H9 (cell line): Measurements from ENCODE around the gene FBN3. TPM values are rescaled to one million over a fixed set of nuclear protein-coding genes. Genes with fewer than 3 reads are reported as not detected.
A peak's percentile ranks its signal among the peaks of the same experiment; 100 is the strongest.
"Not testable (repeated sequence)": the region's sequence is repeated elsewhere in the genome, so short reads cannot be mapped to it uniquely, and the experiment has no call there.

Experiments used
- DNase-seq: peaks from one replicate; pipeline ENCODE4 v3.0.0-alpha.2; 2017
- H2AFZ ChIP-seq: one replicate; pipeline ENCODE4 v1.6.1; 2013; ENCODE audit warnings: mild to moderate bottlenecking, low read length, control low read depth, moderate library complexity
- H2AK5ac ChIP-seq: 2 replicates; pipeline ENCODE4 v1.6.1; 2013; ENCODE audit warnings: low read length, control low read depth, mixed read lengths; ENCODE audit not compliant: insufficient read length
- H2BK120ac ChIP-seq: one replicate; pipeline ENCODE4 v1.6.1; 2013; ENCODE audit warnings: low read depth, mild to moderate bottlenecking, low read length, control low read depth, inconsistent platforms; ENCODE audit not compliant: poor library complexity, severe bottlenecking
- H2BK12ac ChIP-seq: 2 replicates; pipeline ENCODE4 v1.6.1; 2013; ENCODE audit warnings: low read length, control low read depth, mixed read lengths, low read depth; ENCODE audit not compliant: insufficient read length
- H2BK15ac ChIP-seq: 2 replicates; pipeline ENCODE4 v1.6.1; 2013; ENCODE audit warnings: low read depth, low read length, control low read depth
- H2BK20ac ChIP-seq: one replicate; pipeline ENCODE4 v1.6.1; 2013; ENCODE audit warnings: low read depth, mild to moderate bottlenecking, low read length, control low read depth, inconsistent platforms; ENCODE audit not compliant: poor library complexity, severe bottlenecking
- H2BK5ac ChIP-seq: 2 replicates; pipeline ENCODE4 v1.6.1; 2013; ENCODE audit warnings: low read length, control low read depth, mixed read lengths; ENCODE audit not compliant: insufficient read length
- H3K14ac ChIP-seq: 2 replicates; pipeline ENCODE4 v1.6.1; 2013; ENCODE audit warnings: low read length, control low read depth; ENCODE audit not compliant: insufficient read depth
- H3K18ac ChIP-seq: 2 replicates; pipeline ENCODE4 v1.6.1; 2013; ENCODE audit warnings: low read depth, mild to moderate bottlenecking, mixed read lengths, low read length, control low read depth; ENCODE audit not compliant: insufficient read length
- H3K23ac ChIP-seq: 2 replicates; pipeline ENCODE4 v1.6.1; 2013; ENCODE audit warnings: low read length, control low read depth, mixed read lengths, low read depth; ENCODE audit not compliant: insufficient read length
- H3K23me2 ChIP-seq: 2 replicates; pipeline ENCODE4 v1.6.1; 2013; ENCODE audit warnings: low read depth, mild to moderate bottlenecking, mixed read lengths, low read length, control low read depth; ENCODE audit not compliant: insufficient read length, poor library complexity, severe bottlenecking
- H3K27ac ChIP-seq: 2 replicates; pipeline ENCODE4 v1.5.1; 2013; ENCODE audit warnings: low read length, control low read depth, mixed read lengths, low read depth; ENCODE audit not compliant: insufficient read length
- H3K27me3 ChIP-seq: 2 replicates; pipeline ENCODE4 v1.6.1; 2013; ENCODE audit warnings: low read length, control low read depth, inconsistent platforms; ENCODE audit not compliant: insufficient read depth
- H3K4ac ChIP-seq: 2 replicates; pipeline ENCODE4 v1.6.1; 2013; ENCODE audit warnings: low read depth, mild to moderate bottlenecking, control low read depth, inconsistent platforms, low read length, moderate library complexity
- H3K4me1 ChIP-seq: 2 replicates; pipeline ENCODE4 v1.6.1; 2013; ENCODE audit warnings: low read length, control low read depth, inconsistent platforms; ENCODE audit not compliant: insufficient read depth
- H3K4me2 ChIP-seq: 2 replicates; pipeline ENCODE4 v1.6.1; 2013; ENCODE audit warnings: low read length, control low read depth, mixed read lengths; ENCODE audit not compliant: insufficient read length, insufficient read depth
- H3K56ac ChIP-seq: 2 replicates; pipeline ENCODE4 v1.6.1; 2013; ENCODE audit warnings: low read depth, mild to moderate bottlenecking, mixed read lengths, low read length, control low read depth; ENCODE audit not compliant: insufficient read length
- H3K79me1 ChIP-seq: 2 replicates; pipeline ENCODE4 v1.6.1; 2013; ENCODE audit warnings: low read depth, mild to moderate bottlenecking, moderate library complexity, low read length, control low read depth, inconsistent platforms; ENCODE audit not compliant: insufficient read depth, poor library complexity, severe bottlenecking
- H3K79me2 ChIP-seq: 2 replicates; pipeline ENCODE4 v1.6.1; 2013; ENCODE audit warnings: low read length, control low read depth, inconsistent platforms; ENCODE audit not compliant: insufficient read depth
- H3K9ac ChIP-seq: 2 replicates; pipeline ENCODE4 v1.6.1; 2013; ENCODE audit warnings: low read length, control low read depth, mixed read lengths; ENCODE audit not compliant: insufficient read length; ENCODE audit errors: extremely low read depth
- H3K9me3 ChIP-seq: one replicate; pipeline ENCODE4 v1.6.1; 2013; ENCODE audit warnings: low read depth, low read length, inconsistent platforms; ENCODE audit not compliant: control insufficient read depth
- H3T11ph ChIP-seq: one replicate; pipeline ENCODE4 v1.6.1; 2013; ENCODE audit warnings: mild to moderate bottlenecking, low read length, control low read depth, inconsistent platforms
- H4K20me1 ChIP-seq: one replicate; pipeline ENCODE4 v1.6.1; 2013; ENCODE audit not compliant: control insufficient read depth, insufficient read length, insufficient read depth
- H4K5ac ChIP-seq: 2 replicates; pipeline ENCODE4 v1.6.1; 2013; ENCODE audit warnings: low read depth, mild to moderate bottlenecking, mixed read lengths, low read length, control low read depth; ENCODE audit not compliant: insufficient read length
- H4K8ac ChIP-seq: replicated peaks from 2 replicates; pipeline ENCODE4 v1.6.1; 2013; ENCODE audit warnings: low read length, control low read depth, mixed read lengths, low read depth; ENCODE audit not compliant: insufficient read length
- H4K91ac ChIP-seq: 2 replicates; pipeline ENCODE4 v1.6.1; 2013; ENCODE audit warnings: low read depth, mild to moderate bottlenecking, moderate library complexity, mixed read lengths, low read length, control low read depth; ENCODE audit not compliant: insufficient read length
- H3K27ac Mint-ChIP-seq, 3 experiments: 2 replicates in 2 of 3; 3 replicates in 1 of 3; pipeline ENCODE4 v1.8.0; 2020 to 2021; ENCODE audit warnings: mixed read lengths in 3 of 3, mild to moderate bottlenecking in 1 of 3, moderate library complexity in 1 of 3
- H3K27me3 Mint-ChIP-seq: 2 replicates; pipeline ENCODE4 v1.8.0; 2021; ENCODE audit warnings: low read depth, mild to moderate bottlenecking, moderate library complexity, mixed read lengths
- H3K36me3 Mint-ChIP-seq, 3 experiments: 2 replicates in 2 of 3; 3 replicates in 1 of 3; pipeline ENCODE4 v1.8.0; 2020 to 2021; ENCODE audit warnings: low read depth in 3 of 3, mixed read lengths in 3 of 3; ENCODE audit not compliant: insufficient read depth in 1 of 3
- H3K4me1 Mint-ChIP-seq, 2 experiments: 2 replicates each; pipeline ENCODE4 v1.8.0; 2020; ENCODE audit warnings: mixed read lengths in 2 of 2
- H3K4me3 Mint-ChIP-seq, 2 experiments: 2 replicates in 1 of 2; 3 replicates in 1 of 2; pipeline ENCODE4 v1.8.0; 2020 to 2021; ENCODE audit warnings: mild to moderate bottlenecking in 2 of 2, mixed read lengths in 2 of 2, moderate library complexity in 1 of 2
- H3K9me3 Mint-ChIP-seq, 2 experiments: 2 replicates in 1 of 2; 3 replicates in 1 of 2; pipeline ENCODE4 v1.8.0; 2020; ENCODE audit warnings: mild to moderate bottlenecking in 2 of 2, mixed read lengths in 2 of 2, moderate library complexity in 1 of 2
- CTCF ChIP-seq: fragments of 200-600 bp; sonication (generic); conservative IDR thresholded peaks from 3 replicates; pipeline ENCODE4 v1.8.0; 2021; ENCODE audit warnings: antibody characterized with exemption, mild to moderate bottlenecking
- WGBS: extraction: QIAGEN DNeasy Blood & Tissue Kit; methylation state at CpG from one replicate; pipeline ENCODE4 v1.1.7; 2013; ENCODE audit warnings: missing lambda C conversion rate, low lambda C conversion rate, mixed read lengths; ENCODE audit not compliant: insufficient read length; ENCODE audit errors: extremely low coverage; 5-methylcytosine and 5-hydroxymethylcytosine counted together
- total RNA-seq: library from RNA; stranded (reverse); gene quantifications from 2 replicates; pipeline ENCODE4 v1.2.1, GENCODE V29; 2021

Gene FBN3
- total RNA-seq, 1 experiment from 2014 or later = 31.0 TPM

GRCh38 chr19:8034178-8034525, 115.2 kb downstream of the FBN3 start:
- peaks cover 22% of the 10 kb centered on the region for H3K27me3 Mint-ChIP-seq
- Histone ChIP-seq H3K23ac (no peak overlapping the region), H3K56ac (no peak overlapping the region), H3K18ac (no peak overlapping the region), H3T11ph (no peak overlapping the region), H3K9me3 (no peaks in the 10 kb centered on the region), H3K14ac (no peak overlapping the region), H3K9ac (no peak overlapping the region), H3K23me2 (no peaks in the 10 kb centered on the region), H4K91ac (no peak overlapping the region), H2BK120ac (no peak overlapping the region), H3K79me2 (no peaks in the 10 kb centered on the region), H4K20me1 (no peaks in the 10 kb centered on the region), H3K4me2 (no peak overlapping the region), H3K4me1 (no peaks in the 10 kb centered on the region; the same call in 1 of the 2 replicates), H2BK12ac (no peak overlapping the region), H3K4ac (no peak overlapping the region), H3K79me1 (no peaks in the 10 kb centered on the region), H2AK5ac (no peak overlapping the region), H2BK15ac (no peak overlapping the region), H4K5ac (no peak overlapping the region), H3K27ac (no peak overlapping the region), H2BK20ac (no peak overlapping the region), H3K27me3 (no peaks in the 10 kb centered on the region), H2BK5ac (no peak overlapping the region), H4K8ac (no peak overlapping the region), H2AFZ (no peak overlapping the region)
- peaks cover 18 to 33% of the 10 kb centered on the region in 2 experiments for H3K4me1 Mint-ChIP-seq
- no peak for TF ChIP-seq CTCF
- WGBS = no CpG with 5 or more reads among the region's 6 CpGs
- no peaks in the 10 kb centered on the region; a peak in 3 of 7 replicates for H3K36me3 Mint-ChIP-seq
- no peak overlapping the region for H3K4me3 Mint-ChIP-seq
- peak overlapping the region in 1 of 3 experiments; percentile 89; a peak in 1 of 7 replicates for H3K27ac Mint-ChIP-seq
- no peaks in the 10 kb centered on the region for H3K9me3 Mint-ChIP-seq
- no peak for DNase-seq

DNA sequence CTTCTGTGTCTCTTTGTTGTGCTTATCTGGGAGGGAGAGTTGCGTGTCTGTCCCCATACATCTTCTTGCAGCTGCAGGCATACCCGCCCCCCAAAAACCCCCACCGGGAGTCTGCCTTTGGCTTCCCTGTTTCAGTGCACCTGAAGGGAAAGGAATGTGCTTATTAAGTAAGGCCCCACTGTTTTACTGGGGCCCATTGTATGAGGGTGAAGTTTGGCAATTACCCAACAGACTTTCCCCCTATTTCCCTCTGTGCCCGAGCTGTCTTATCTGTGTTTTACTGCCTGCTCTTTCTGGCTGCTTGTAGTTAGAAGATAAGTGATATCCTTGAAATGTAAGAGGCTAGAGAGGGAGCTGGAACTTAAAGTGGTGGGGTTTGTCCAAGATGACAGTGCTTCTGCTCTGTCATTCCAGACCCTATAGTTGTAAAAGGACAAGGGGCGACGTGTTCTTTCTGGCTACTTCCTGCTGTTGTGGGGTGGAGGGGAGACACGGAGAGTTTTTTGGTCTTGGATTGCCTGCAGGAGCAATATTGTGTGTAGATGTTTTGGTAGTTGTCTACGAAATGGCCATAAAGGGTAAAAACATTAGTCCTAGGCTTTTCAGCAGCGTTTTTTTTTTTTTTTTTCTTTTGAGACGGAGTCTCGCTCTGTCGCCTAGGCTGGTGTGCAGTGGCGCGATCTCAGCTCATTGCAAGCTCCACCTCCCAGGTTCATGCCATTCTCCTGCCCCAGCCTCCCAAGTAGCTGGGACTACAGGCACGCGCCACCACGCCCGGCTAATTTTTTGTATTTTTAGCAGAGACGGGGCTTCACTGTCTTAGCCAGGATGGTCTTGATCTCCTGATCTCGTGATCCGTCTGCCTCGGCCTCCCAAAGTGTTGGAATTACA, 115.9 kb downstream of the FBN3 start:
- not testable (repeated sequence) for H3T11ph ChIP-seq, H3K4me1 ChIP-seq, H3K9ac ChIP-seq, H3K4ac ChIP-seq, H4K20me1 ChIP-seq, H2BK20ac ChIP-seq, H3K23me2 ChIP-seq, H3K9me3 Mint-ChIP-seq, DNase-seq, H2AK5ac ChIP-seq, H4K91ac ChIP-seq, H4K5ac ChIP-seq, H3K27ac ChIP-seq, H3K9me3 ChIP-seq, H3K36me3 Mint-ChIP-seq, H2BK15ac ChIP-seq, H2BK12ac ChIP-seq, H3K79me1 ChIP-seq, H3K14ac ChIP-seq, H3K56ac ChIP-seq, H4K8ac ChIP-seq, H3K23ac ChIP-seq, H2BK5ac ChIP-seq, H2BK120ac ChIP-seq, H3K79me2 ChIP-seq, H3K27me3 ChIP-seq, H3K4me2 ChIP-seq
- Mint-ChIP-seq H3K27me3 (peaks cover 21% of the 10 kb centered on the region), H3K4me1 (peaks cover 23 to 38% of the 10 kb centered on the region in 2 experiments), H3K4me3 (peak overlapping the region in 1 of 2 experiments; percentile 17; a peak in 1 of 5 replicates), H3K27ac (peak overlapping the region in 2 of 3 experiments; percentile 89 to 98; a peak in 6 of 7 replicates)
- peak overlapping the region; percentile 18 for H2AFZ ChIP-seq
- no CpG with 5 or more reads among the region's 22 CpGs for WGBS
- H3K18ac ChIP-seq = peak overlapping the region; percentile 50
